ENCODE data around the gene AMT. TPM values are rescaled to one million over a fixed set of nuclear protein-coding genes. Genes with fewer than 3 reads are reported as not detected.

AMT gene
- total and polyA plus RNA-seq, 2 experiments from 2014 or later, result 1.6 to 1.7 TPM

DNA sequence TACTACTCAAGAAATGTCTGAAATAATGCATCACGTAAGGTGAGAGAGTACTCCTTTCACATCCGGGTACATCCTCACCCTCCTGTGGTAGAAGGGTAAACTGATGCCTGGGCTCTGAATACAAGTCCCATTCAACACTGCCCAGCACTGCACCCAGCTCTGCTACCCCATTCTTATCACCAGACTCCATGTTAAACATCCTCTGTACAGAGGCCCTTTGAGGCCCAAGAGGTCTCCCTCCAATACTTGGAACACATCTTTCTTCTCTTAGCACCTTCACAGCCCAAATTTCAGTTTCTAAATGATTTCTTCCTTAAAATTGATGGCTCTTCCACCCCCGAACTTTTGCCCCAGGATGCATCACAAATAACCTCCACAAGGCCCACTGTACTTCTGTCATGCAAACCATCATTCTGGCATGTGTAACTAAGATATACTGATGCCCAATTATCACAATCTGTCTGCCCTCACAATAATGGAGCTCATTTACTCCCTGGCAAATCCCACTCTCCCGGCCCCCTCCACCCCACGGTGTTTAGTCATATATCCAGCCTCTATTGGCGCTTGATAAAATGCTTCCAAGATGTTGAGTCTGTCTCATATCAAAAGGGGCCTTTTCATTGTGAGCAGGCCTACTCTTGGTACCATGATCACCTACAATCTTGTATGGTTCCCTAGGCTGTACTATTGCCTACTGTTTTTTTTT is 51.5 kb downstream of the AMT start:
- H3K36me3 ChIP-seq (ENCODE audit: low read depth), result peaks cover 76% of the 10 kb centered on the region
- no peaks in the 10 kb centered on the region for H3K9me2 ChIP-seq (ENCODE audit: insufficient read depth)
- H2AFZ ChIP-seq, result no peak overlapping the region
- no peak for DNase-seq
- WGBS, 2 experiments (ENCODE audit: low coverage in 1 of 2, low lambda C conversion rate in 2 of 2, missing lambda C conversion rate in 2 of 2), result 75 to 82% methylated on average over 6 of the region's 6 CpGs
- no peak overlapping the region for H3K27ac ChIP-seq
- no peaks in the 10 kb centered on the region for H3K9me3 ChIP-seq (ENCODE audit: low read depth)
- H3F3A ChIP-seq (ENCODE audit: insufficient read depth), result peaks cover 36% of the 10 kb centered on the region
- H3K9ac ChIP-seq, result no peak overlapping the region
- TF ChIP-seq EZH2 (IDR thresholded peaks at IDR 0.05; ENCODE audit: insufficient read depth, poor library complexity, severe bottlenecking) (no peak), EZH2phosphoT487 (IDR thresholded peaks at IDR 0.05; ENCODE audit: insufficient read depth, low read depth) (no peak)
- no peaks in the 10 kb centered on the region for H3K27me3 ChIP-seq (replicated peaks; ENCODE audit: insufficient read depth)
- in situ Hi-C loops (cut with MboI), result no loop called here
- H3K4me3 ChIP-seq, result no peak overlapping the region
- H3K79me2 ChIP-seq (ENCODE audit: insufficient read depth), result peaks cover 100% of the 10 kb centered on the region
- no peaks in the 10 kb centered on the region for H3K4me1 ChIP-seq (ENCODE audit: insufficient read depth)
- peaks cover 16% of the 10 kb centered on the region; the same call in 1 of the 2 replicates for H4K20me1 ChIP-seq (ENCODE audit: insufficient read depth)
- H3K4me2 ChIP-seq (ENCODE audit: unreplicated experiment), result no peak overlapping the region

Small RNAs within 50 kb of the gene (small RNA-seq; reads per million reads assigned to genes)
- gene RNA5SP130 (ENCODE audit: low read depth, low replicate concordance), result not detected

Other genes with a start within 250 kb of the AMT start
- 0.25 and 2.9 TPM in 2 replicates for gene C3orf62, start 145.2 kb downstream of the AMT start, total RNA-seq (2014; rRNA removed; shearing (Covaris generic))
- 1.5 and 1.6 TPM in 2 replicates for gene C3orf62, start 145.2 kb downstream of the AMT start, polyA plus RNA-seq (2016; fragmentation: Nextera tagmentation; extraction: Ambion mirVana)
- 11.2 and 17.6 TPM in 2 replicates for gene USP4, start 82.4 kb downstream of the AMT start, total RNA-seq (2014; rRNA removed; shearing (Covaris generic))
- 47.6 and 50.9 TPM in 2 replicates for gene USP4, start 82.4 kb downstream of the AMT start, polyA plus RNA-seq (2016; fragmentation: Nextera tagmentation; extraction: Ambion mirVana)
- gene GPX1, start 64.1 kb downstream of the AMT start, total RNA-seq (2014; rRNA removed; shearing (Covaris generic)), result 201 and 229 TPM in 2 replicates
- gene GPX1, start 64.1 kb downstream of the AMT start, polyA plus RNA-seq (2016; fragmentation: Nextera tagmentation; extraction: Ambion mirVana), result 446 and 454 TPM in 2 replicates
- gene RHOA, start 10.5 kb downstream of the AMT start, total RNA-seq (2014; rRNA removed; shearing (Covaris generic)), result 781 and 915 TPM in 2 replicates
- gene RHOA, start 10.5 kb downstream of the AMT start, polyA plus RNA-seq (2016; fragmentation: Nextera tagmentation; extraction: Ambion mirVana), result 996 and 1,025 TPM in 2 replicates
- gene TCTA, start 10.1 kb downstream of the AMT start, total RNA-seq (2014; rRNA removed; shearing (Covaris generic)), result 34.0 and 55.7 TPM in 2 replicates
- gene TCTA, start 10.1 kb downstream of the AMT start, polyA plus RNA-seq (2016; fragmentation: Nextera tagmentation; extraction: Ambion mirVana), result 52.2 and 55.0 TPM in 2 replicates
- 10.9 and 18.7 TPM in 2 replicates for gene NICN1, start 6.9 kb upstream of the AMT start, total RNA-seq (2014; rRNA removed; shearing (Covaris generic))
- 10.5 and 12.5 TPM in 2 replicates for gene NICN1, start 6.9 kb upstream of the AMT start, polyA plus RNA-seq (2016; fragmentation: Nextera tagmentation; extraction: Ambion mirVana)
- 81.8 and 90.2 TPM in 2 replicates for gene DAG1, start 47.8 kb upstream of the AMT start, total RNA-seq (2014; rRNA removed; shearing (Covaris generic))
- 42.4 and 43.0 TPM in 2 replicates for gene DAG1, start 47.8 kb upstream of the AMT start, polyA plus RNA-seq (2016; fragmentation: Nextera tagmentation; extraction: Ambion mirVana)
- gene BSN, start 132.0 kb upstream of the AMT start, total RNA-seq (2014; rRNA removed; shearing (Covaris generic)), result under 0.01 TPM in 2 replicates
- gene BSN, start 132.0 kb upstream of the AMT start, polyA plus RNA-seq (2016; fragmentation: Nextera tagmentation; extraction: Ambion mirVana), result 0.03 and 0.08 TPM in 2 replicates